SK-N-SH treated with all-trans-retinoic acid at 6 μM for 48 hours (cell line): Measurements from ENCODE around the gene CENPT.

ENCODE experiments used
- ARNTL ChIP-seq: fragments of 450-650 bp; formaldehyde crosslinking; IDR thresholded peaks from 2 replicates; pipeline ENCODE4 v1.5.0; 2020; ENCODE audit warnings: low read depth, mild to moderate bottlenecking, moderate library complexity, borderline replicate concordance
- BACH2 ChIP-seq: fragments of 250-450 bp; sonication (Bioruptor Pico); IDR thresholded peaks from 2 replicates; pipeline ENCODE4 v1.9.0; 2021; ENCODE audit warnings: mild to moderate bottlenecking, borderline replicate concordance
- CREB5 ChIP-seq: fragments of 250-450 bp; sonication (Bioruptor Pico); IDR thresholded peaks from 2 replicates; pipeline ENCODE4 v1.5.1; 2020; ENCODE audit warnings: low read depth, mild to moderate bottlenecking, moderate library complexity
- CSDC2 ChIP-seq: fragments of 250-450 bp; sonication (Bioruptor Pico); IDR thresholded peaks from 2 replicates; pipeline ENCODE4 v1.5.0; 2020; ENCODE audit warnings: mild to moderate bottlenecking, moderate library complexity
- CSRNP3 ChIP-seq: fragments of 250-450 bp; sonication (Bioruptor Pico); IDR thresholded peaks from 2 replicates; pipeline ENCODE4 v1.5.1; 2021; ENCODE audit warnings: mild to moderate bottlenecking, moderate library complexity
- GLIS3 ChIP-seq: fragments of 250-450 bp; sonication (Bioruptor Pico); IDR thresholded peaks from 2 replicates; pipeline ENCODE4 v1.5.0; 2020; ENCODE audit warnings: mild to moderate bottlenecking, moderate library complexity
- PATZ1 ChIP-seq: fragments of 250-450 bp; sonication (Bioruptor Pico); IDR thresholded peaks from 2 replicates; pipeline ENCODE4 v1.8.0; 2020; ENCODE audit warnings: mild to moderate bottlenecking, moderate library complexity, borderline replicate concordance
- RARB ChIP-seq: fragments of 250-450 bp; sonication (Bioruptor Pico); IDR thresholded peaks from 2 replicates; pipeline ENCODE4 v1.8.0; 2021; ENCODE audit warnings: mild to moderate bottlenecking, moderate library complexity
- TCF4 ChIP-seq: fragments of 250-450 bp; sonication (Bioruptor Pico); IDR thresholded peaks from 2 replicates; pipeline ENCODE4 v1.8.0; 2021; ENCODE audit warnings: mild to moderate bottlenecking, moderate library complexity, borderline replicate concordance
- TSHZ2 ChIP-seq: fragments of 250-450 bp; sonication (Bioruptor Pico); IDR thresholded peaks from 2 replicates; pipeline ENCODE4 v1.5.0; 2020; ENCODE audit warnings: mild to moderate bottlenecking, moderate library complexity
- ZC3H10 ChIP-seq: fragments of 250-450 bp; sonication (Bioruptor Pico); IDR thresholded peaks from 2 replicates; pipeline ENCODE4 v1.5.1; 2021; ENCODE audit warnings: mild to moderate bottlenecking, moderate library complexity
- ZFP3 ChIP-seq: fragments of 250-450 bp; sonication (Bioruptor Pico); IDR thresholded peaks from 2 replicates; pipeline ENCODE4 v1.5.0; 2020; ENCODE audit warnings: mild to moderate bottlenecking, moderate library complexity
- ZFP30 ChIP-seq: fragments of 450-650 bp; formaldehyde crosslinking; IDR thresholded peaks from 2 replicates; pipeline ENCODE4 v1.5.0; 2022; ENCODE audit warnings: mild to moderate bottlenecking, moderate library complexity
- ZNF8 ChIP-seq: fragments of 450-650 bp; formaldehyde crosslinking; IDR thresholded peaks from 2 replicates; pipeline ENCODE4 v1.5.0; 2020; ENCODE audit warnings: mild to moderate bottlenecking, moderate library complexity

GRCh38 chr16:67897231-67897630, 49.7 kb upstream of the CENPT start:
- TF ChIP-seq ARNTL (CRISPR knock-in tag) (no peak), PATZ1 (CRISPR knock-in tag) (no peak), TCF4 (CRISPR knock-in tag) (no peak), ZNF8 (CRISPR knock-in tag) (no peak), CSRNP3 (CRISPR knock-in tag) (no peak), RARB (CRISPR knock-in tag) (no peak), ZFP30 (CRISPR knock-in tag) (no peak), GLIS3 (CRISPR knock-in tag) (no peak), ZFP3 (CRISPR knock-in tag) (no peak), BACH2 (CRISPR knock-in tag) (no peak), TSHZ2 (no peak), CREB5 (no peak), ZC3H10 (CRISPR knock-in tag) (no peak), CSDC2 (CRISPR knock-in tag) (no peak)
